Measurements from ENCODE around the gene NDUFV3.

Gene NDUFV3

GRCh38 chr21:42921927-42922326 is 28.8 kb downstream of the NDUFV3 start (continued):
- TF ChIP-seq ZNF529 (tag by site-specific recombination; IDR thresholded peaks at IDR 0.05; ENCODE audit: insufficient replicate concordance) (no peak), YY2 (tag by site-specific recombination; IDR thresholded peaks at IDR 0.05) (no peak), ZNF747 (tag by site-specific recombination; IDR thresholded peaks at IDR 0.05) (no peak), CTCF (tag by site-specific recombination; IDR thresholded peaks at IDR 0.05) (no peak), TSHZ1 (tag by site-specific recombination; IDR thresholded peaks at IDR 0.05; ENCODE audit: borderline replicate concordance) (no peak), ZNF148 (tag by site-specific recombination; IDR thresholded peaks at IDR 0.05; ENCODE audit: borderline replicate concordance) (no peak)

GRCh38 chr21:42922918-42923317 is 29.8 kb downstream of the NDUFV3 start:
- Histone ChIP-seq H3K9me3 (ENCODE audit: control insufficient read depth, insufficient read depth, low read depth, low read length) (no peaks in the 10 kb centered on the region), H3K4me3 (ENCODE audit: low read depth, low read length) (no peak overlapping the region), H3K4me1 (ENCODE audit: control insufficient read depth, insufficient read depth, low read length) (no peaks in the 10 kb centered on the region; the same call in 1 of the 2 replicates), H3K27ac (ENCODE audit: extremely low read depth, low read depth, low read length) (no peak overlapping the region), H3K36me3 (ENCODE audit: control insufficient read depth in 2 of 2, insufficient read depth in 1 of 2, low read length in 2 of 2) (no peaks in the 10 kb centered on the region)
- ChIA-PET POLR2A (no interaction called here), CTCF (interaction anchor here (0.8 to 1.3 kb wide), 4 partner anchors 9 to 38 kb away, joined by 3 read pairs; no protein-coding TSS in a partner anchor)
- TF ChIP-seq ZNF214 (tag by site-specific recombination; IDR thresholded peaks at IDR 0.05; ENCODE audit: borderline replicate concordance), result no peak
- TF ChIP-seq SALL2 (tag by site-specific recombination; IDR thresholded peaks at IDR 0.05; ENCODE audit: borderline replicate concordance), result no peak
- no peak for TF ChIP-seq ZNF513 (tag by site-specific recombination; IDR thresholded peaks at IDR 0.05)
- no peak for TF ChIP-seq ZNF280C (tag by site-specific recombination; IDR thresholded peaks at IDR 0.05)
